ENCODE results near the gene PCDHGA9. TPM values are rescaled to one million over a fixed set of nuclear protein-coding genes. Genes with fewer than 3 reads are reported as not detected.

Gene PCDHGA9
- total and polyA plus RNA-seq, 2 donors (not counting 3 experiments of a cell fraction or from before 2014, with no cell fraction given) = 1.1 to 3.9 TPM

- POLR2A ChIA-PET = no interaction called here
- DNase-seq (ENCODE audit: low read depth, low spot score) (no peak), FAIRE-seq (no peak)
- H3K9me3 ChIP-seq (replicated peaks; ENCODE audit: control insufficient read depth, insufficient read depth, low read length) = peaks cover 2% of the 10 kb centered on the region
- TF ChIP-seq MYC (IDR thresholded peaks at IDR 0.05; ENCODE audit: low read depth, low read length) (no peak), FOS (IDR thresholded peaks at IDR 0.05; ENCODE audit: borderline replicate concordance, insufficient read depth, low read length) (no peak), CTCF (IDR thresholded peaks at IDR 0.05; ENCODE audit: extremely low read depth in 1 of 2, insufficient read depth in 1 of 2, low read depth in 1 of 2, low read length in 2 of 2) (no peak), JUN (IDR thresholded peaks at IDR 0.05; ENCODE audit: borderline replicate concordance, insufficient read depth, insufficient read length, low read depth) (no peak), MAX (IDR thresholded peaks at IDR 0.05; ENCODE audit: insufficient read depth, insufficient read length) (no peak), POLR2A (IDR thresholded peaks at IDR 0.05; ENCODE audit: low read depth, low read length) (no peak), GATA2 (IDR thresholded peaks at IDR 0.05; ENCODE audit: insufficient read depth, insufficient read length, low read depth, low read length) (no peak), EZH2 (IDR thresholded peaks at IDR 0.05; ENCODE audit: borderline replicate concordance, low read depth, low read length, severe bottlenecking) (no peak), POLR2AphosphoS5 (IDR thresholded peaks at IDR 0.05; ENCODE audit: insufficient read depth, low read depth, low read length) (no peak)
- no peaks in the 10 kb centered on the region for H3K36me3 ChIP-seq (ENCODE audit: control insufficient read depth in 2 of 2, extremely low read depth in 1 of 2, insufficient read depth in 2 of 2, low read length in 2 of 2)
- no peak overlapping the region for H2AFZ ChIP-seq (ENCODE audit: low read depth, low read length)
- CTCF ChIA-PET = interaction anchor here (1.0 kb wide), 1 partner anchor 18 kb away, joined by 3 read pairs; no protein-coding TSS in a partner anchor
- intact Hi-C loops (cut with micrococcal nuclease) = no loop called here
- peaks cover 51 to 74% of the 10 kb centered on the region in 2 experiments for H3K27me3 ChIP-seq (ENCODE audit: control insufficient read depth in 2 of 2, insufficient read depth in 2 of 2, low read length in 2 of 2)
- BruUV-seq (replicated peaks) = no TSS peak
- dilution Hi-C loops (cut with MboI; ENCODE audit: extremely low pct_ligation_motif_present, low sequenced_read_pairs) = no loop called here
- H3K4me1 ChIP-seq (ENCODE audit: control insufficient read depth, extremely low read depth, insufficient read depth, low read length) = no peaks in the 10 kb centered on the region
- H3K4me3 ChIP-seq (replicated peaks in 1 of 3; ENCODE audit: insufficient read depth in 1 of 3, low read depth in 1 of 3, low read length in 3 of 3) = no peak overlapping the region
- H3K9me1 ChIP-seq (replicated peaks; ENCODE audit: control insufficient read depth, extremely low read depth, insufficient read depth, low read length) = no peaks in the 10 kb centered on the region
- H3K9ac ChIP-seq (replicated peaks; ENCODE audit: extremely low read depth, insufficient read depth, low read length) = no peak overlapping the region
- no peaks in the 10 kb centered on the region for H3K79me2 ChIP-seq (ENCODE audit: control insufficient read depth, insufficient read depth, low read length)
- no peak overlapping the region for H3K4me2 ChIP-seq (ENCODE audit: insufficient read depth, low read length)
- H4K20me1 ChIP-seq (replicated peaks; ENCODE audit: control insufficient read depth, extremely low read depth, insufficient read depth, low read length) = no peaks in the 10 kb centered on the region
- no peak overlapping the region for H3K27ac ChIP-seq (ENCODE audit: insufficient read depth, low read depth, low read length)
Observed at GRCh38 chr5:141362719-141363118, 39.9 kb upstream of the PCDHGA9 start.

All from endothelial cell of umbilical vein (primary cell).